HCEC 1CT (cell line): Measurements from ENCODE around the gene SPACA4.
A peak's percentile ranks its signal among the peaks of the same experiment; 100 is the strongest.
"Not testable (repeated sequence)": the region's sequence is repeated elsewhere in the genome, so short reads cannot be mapped to it uniquely, and the experiment has no call there.

Source experiments
- DNase-seq: peaks from one replicate; pipeline ENCODE4 v3.0.0-alpha.2; 2017

The SPACA4 gene, protein sequence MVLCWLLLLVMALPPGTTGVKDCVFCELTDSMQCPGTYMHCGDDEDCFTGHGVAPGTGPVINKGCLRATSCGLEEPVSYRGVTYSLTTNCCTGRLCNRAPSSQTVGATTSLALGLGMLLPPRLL

DNA sequence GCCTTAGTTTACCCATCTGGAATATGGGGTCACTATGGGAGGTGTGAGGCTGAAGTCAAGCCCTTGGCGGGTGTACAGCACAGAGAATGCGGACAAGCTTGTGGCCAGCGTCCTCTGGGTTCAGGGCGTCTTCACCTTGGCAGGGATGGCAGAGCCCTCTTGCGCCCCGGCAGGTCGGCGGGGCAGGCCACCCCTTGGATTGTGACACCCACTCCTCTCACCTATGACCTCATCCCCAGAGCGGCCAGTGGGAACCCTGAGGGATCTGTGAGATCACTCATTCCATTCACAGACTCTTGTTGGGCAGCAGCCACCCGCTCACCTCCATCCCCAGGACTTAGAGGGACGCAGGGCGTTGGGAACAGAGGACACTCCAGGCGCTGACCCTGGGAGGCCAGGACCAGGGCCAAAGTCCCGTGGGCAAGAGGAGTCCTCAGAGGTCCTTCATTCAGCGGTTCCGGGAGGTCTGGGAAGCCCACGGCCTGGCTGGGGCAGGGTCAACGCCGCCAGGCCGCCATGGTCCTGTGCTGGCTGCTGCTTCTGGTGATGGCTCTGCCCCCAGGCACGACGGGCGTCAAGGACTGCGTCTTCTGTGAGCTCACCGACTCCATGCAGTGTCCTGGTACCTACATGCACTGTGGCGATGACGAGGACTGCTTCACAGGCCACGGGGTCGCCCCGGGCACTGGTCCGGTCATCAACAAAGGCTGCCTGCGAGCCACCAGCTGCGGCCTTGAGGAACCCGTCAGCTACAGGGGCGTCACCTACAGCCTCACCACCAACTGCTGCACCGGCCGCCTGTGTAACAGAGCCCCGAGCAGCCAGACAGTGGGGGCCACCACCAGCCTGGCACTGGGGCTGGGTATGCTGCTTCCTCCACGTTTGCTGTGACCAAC lies at the start of gene SPACA4:
Gene SPACA4, plus strand, starts transcription at position 280 of the 896 bp plus-strand sequence. Its CDS starts 237 bp downstream, at position 517.
- no peak for DNase-seq

DNA sequence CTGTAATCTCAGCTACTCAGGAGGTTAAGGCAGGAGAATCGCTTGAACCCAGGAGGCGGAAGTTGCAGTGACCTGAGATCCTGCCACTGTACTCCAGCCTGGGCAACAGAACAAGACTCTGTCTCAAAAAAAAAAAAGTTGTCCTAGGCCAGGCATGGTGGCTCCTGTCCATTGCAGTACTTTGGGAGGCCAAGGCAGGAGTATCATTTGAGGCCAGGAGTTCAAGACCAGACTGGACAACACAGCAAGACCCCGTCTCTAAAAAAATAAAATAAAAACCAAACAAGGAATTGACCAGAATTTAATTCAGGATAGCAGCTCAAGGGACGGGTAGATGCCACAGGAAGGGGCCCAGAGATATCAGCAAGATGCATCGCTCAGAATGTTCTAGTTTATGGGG lies 49.7 kb upstream of the SPACA4 start:
- DNase-seq = no peak

DNA sequence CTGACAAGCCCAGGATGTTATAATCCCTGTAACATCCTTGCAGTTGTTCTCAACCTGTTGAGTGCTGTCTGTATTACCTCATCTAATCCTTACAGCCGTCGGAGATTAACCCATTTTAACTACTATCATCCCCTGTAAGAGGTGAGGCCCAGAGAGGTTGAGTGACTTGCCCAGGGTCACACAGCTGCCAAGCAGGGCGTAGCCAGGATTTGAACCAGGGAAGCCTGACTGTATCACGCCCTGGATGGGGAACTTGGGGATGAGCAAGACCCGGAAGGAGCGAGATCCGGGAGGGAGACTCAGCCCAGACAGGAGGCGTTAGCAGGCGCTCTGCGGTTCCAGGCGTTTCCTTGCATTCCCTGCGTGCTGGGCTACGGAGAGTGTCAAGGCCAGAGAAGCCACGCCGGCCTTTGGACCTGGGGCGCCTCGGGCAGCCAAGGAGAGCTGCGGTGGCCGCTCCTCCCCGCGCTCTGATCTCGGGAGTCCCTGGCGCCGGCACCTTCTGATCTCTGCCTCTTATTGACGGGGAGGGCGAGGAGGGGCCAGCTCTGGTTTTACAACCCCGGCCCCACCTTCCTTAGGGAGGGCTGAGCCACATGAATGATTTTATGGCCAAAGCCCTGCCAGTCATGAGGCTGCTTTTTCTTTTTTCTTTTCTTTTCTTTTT lies 48.4 kb upstream of the SPACA4 start:
- peak; percentile 77 for DNase-seq

DNA sequence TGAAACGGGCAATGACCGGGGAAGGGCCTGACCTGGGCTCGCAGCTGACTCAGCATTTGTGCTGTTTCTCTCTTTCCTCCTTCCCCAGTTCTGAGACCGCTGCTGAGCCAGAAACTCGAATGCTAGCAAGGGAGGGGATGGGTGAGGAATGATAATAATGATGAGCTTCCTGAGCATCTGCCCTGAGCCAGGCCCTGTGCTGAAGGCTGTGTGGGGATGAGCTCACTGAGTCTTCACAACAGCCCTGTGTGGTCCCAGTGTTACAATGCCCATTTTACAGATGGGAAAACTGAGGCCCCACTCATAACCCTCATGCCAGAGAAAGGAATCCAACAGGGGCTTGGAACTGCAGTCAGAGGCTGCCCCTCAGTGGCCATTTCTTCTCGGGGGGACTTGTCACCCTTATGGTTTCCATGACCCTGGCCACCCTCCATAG lies 46.4 kb upstream of the SPACA4 start:
- DNase-seq = no peak

DNA sequence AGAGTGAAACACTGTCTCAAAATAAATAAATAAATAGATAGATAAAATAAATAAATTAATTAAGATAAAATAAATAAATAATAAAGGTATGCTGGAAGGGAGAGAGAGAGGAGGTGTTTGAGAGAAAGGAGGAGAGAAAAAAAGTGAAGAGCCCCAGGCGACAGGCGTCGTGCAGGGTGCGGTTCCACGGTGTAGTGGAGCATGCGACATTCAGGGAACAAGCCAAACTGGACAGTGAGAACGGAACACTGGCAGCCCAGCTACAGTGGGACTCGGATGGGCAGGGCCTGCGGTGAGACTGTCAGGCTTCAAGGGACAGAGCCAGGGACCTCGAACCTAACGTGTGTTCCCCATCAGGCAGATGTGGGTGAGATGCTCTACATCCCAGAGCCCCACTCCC lies 45.1 kb upstream of the SPACA4 start:
- no peak for DNase-seq

DNA sequence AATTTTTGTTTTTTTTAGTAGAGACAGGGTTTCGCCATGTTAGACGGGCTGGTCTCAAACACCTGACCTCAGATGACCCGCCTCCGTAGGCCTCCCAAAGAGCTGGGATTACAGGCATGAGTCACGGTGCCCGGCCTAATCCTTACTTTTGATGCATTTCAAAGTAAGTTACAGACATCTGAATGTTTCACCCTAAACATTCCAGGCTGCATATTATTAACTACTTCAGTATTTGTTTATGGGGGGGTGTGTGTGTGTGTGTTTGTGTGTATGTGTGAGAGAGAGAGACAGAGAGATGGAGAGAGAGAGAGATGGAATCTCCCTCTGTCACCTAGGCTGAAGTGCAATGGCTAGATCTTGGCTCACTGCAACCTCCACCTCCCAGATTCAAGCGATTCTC lies 41.5 kb upstream of the SPACA4 start:
- DNase-seq = peak; percentile 92

DNA sequence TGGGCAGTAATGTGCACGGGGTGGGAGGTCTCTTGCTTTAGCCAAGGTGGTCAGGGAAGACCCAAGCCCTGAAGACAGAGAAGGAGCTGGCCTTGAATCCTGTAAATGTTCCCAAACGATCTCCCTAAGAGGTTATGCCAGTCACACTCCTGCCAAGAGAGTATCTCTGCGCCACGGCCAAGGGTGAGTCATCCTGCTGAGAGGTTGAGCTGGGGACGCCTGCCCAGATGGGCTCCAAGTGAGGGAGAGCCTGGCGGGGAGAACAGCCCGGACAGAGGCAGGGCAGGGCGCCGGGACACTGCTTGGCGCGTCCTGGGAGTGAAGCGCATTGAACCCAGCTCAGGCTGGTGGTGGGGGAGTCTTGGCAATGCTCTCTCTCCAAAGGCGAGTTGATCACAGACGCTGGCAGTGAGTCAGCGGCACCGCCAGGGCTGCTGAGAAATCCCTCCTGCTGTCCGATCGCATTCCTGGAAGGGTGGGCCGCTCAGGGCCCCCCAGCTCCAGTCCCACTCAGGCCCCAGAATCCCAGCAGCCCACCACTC lies 38.1 kb upstream of the SPACA4 start:
- peak; percentile 87 for DNase-seq

DNA sequence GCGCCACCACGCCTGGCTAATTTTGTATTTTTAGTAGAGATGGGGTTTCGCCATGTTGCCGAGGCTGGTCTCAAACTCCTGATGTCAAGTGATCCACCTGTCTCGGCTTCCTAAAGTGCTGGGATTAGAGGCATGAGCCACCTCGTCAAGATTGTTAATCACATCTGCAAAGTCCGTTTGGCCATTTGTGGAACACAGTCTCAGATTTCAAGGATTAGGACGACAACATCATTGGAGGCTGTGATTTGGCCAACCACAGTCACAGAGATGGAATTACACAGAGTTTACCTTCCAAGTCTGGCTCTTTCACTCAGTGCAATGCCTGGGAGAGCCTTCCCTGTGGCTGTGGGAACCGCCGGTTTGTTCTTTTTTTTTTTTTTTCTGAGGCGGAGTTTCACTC lies 36.7 kb upstream of the SPACA4 start:
- DNase-seq = peak; percentile 47

DNA sequence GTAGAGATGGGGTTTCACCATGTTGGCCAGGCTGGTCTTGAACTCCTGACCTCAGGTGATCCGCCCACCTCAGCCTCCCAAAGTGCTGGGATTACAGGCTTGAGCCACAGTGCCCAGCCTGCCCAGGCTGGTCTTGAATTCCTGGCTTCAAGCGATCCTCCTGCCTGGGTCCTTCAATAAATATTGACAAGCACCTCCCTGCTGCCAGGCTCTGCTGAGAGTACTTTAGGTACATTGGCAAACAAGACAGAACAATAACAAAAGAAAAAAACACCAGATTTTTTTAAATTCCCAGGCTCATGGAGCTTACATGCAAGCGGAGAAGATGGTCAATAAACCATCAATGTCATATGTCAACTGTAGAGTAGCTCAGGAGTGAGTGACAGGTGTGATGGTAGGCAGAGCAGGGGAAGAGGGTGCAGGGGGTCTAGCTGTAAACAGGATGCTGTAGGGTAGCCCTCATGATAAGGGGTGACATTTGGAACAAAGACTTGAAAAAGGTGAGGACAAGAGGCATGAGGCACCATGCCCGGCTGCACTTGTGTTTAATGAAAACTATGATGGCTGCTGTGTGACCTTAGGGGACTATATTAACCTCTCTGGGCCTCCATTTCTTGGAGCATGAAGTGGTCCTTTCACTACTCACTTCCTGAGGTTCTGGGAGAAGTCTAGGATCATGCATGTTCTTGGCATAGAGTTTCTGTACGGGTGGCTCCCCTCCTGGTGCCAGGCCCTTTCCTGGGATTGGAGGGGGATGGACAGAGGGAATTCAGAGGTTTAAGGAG lies 35.0 kb upstream of the SPACA4 start:
- no peak for DNase-seq

DNA sequence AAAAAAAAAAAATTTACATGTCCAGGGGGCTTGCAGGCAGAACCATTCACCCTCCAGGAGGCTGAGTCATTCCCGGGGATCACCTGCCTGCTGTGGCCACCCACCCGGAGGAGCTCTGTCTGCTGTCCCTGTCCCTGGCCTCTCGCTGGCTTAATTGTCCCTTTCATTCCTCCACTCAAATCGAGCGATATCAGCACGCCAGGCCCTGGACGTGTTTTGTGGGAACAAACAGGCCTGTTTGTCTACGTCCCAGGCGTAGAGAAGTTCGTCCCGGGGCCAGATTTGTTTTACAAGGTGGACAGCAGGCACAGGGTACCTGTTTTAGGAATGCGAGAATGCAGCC lies 33.4 kb upstream of the SPACA4 start:
- DNase-seq = no peak

DNA sequence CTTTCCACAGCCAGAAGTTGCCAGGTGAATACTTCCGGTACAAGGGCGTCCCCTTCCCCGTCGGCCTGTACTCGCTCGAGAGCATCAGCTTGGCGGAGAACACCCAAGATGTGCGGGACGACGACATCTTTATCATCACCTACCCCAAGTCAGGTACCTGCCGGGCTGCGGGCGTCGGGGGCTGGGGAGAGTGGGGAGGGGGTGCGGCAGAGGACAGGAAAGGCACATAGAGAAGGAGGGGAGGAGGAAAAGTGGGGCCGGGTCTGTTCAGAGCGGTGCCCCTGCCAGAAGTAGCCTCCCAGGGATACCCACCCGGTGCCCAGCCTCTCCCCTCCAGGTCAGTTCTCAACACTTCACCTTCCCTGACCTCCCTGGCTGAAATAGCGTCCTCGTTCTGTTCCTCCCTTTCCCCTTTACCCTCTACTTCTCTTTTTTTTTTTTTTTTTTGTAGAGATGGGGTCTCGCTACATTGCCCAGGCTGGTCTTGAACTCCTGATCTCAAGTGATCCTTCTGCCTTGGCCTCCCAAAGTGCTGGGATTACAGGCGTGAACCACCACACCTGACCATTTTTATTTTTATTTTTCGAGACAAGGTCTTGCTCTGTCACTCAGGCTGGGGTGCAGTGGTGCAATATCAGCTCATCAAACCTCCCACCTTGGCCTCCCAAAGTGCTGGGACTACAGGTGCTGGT lies 30.5 kb upstream of the SPACA4 start:
- no peak for DNase-seq

DNA sequence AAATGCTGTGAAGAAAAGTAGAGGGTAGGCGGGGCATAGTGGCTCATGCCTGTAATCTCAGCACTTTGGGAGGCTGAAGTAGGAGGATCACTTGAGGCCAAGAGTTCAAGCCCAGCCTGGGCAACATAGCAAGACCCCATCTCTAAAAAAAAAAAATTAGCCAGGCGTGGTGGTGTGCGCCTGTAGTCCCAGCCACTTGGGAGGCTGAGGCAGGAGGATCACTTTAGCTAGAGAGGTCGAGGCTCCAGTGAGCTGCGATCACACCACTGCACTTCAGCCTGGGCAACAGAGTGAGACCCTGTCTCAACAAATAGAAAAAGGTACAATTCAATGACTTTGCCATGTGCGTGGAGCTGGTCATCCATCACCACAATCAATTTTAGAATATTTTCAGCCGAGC lies 28.6 kb upstream of the SPACA4 start:
- DNase-seq = not testable (repeated sequence)

DNA sequence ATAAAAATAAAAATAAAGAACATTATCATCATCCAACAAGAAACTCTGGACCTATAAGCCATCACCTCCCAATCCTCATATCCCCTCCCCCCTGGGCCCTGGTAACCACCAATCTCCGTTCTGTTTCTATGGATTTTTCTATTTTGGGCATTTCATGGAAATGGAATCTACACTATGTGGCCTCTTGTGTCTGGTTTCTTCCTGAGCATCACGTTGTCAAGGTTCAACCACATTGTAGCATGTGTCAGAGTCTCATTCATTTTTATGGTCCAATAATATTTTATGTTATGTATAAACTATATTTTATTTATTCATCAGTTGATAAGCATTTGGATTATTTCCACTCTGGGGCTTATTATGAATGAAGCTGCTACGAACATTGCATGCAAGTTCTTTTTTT lies 27.7 kb upstream of the SPACA4 start:
- DNase-seq = peak; percentile 17

DNA sequence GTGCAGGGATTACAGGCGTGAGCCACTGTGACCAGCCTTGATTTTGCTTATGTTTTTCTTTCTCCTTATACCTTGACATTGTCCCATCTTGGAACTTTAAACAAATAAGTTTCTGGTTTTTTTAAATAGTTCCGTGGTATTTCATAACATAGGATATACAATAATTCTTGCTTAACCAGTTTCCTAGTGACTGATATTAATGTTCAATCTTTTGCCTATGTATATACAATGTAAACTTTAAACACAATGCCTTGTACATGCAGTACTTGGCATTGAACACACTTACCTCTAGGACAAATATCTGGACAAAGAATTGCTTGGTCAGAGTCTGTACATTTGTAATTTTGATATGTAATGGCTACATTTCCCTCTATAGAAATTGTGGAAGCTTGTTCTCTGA lies 24.4 kb upstream of the SPACA4 start:
- no peak for DNase-seq

DNA sequence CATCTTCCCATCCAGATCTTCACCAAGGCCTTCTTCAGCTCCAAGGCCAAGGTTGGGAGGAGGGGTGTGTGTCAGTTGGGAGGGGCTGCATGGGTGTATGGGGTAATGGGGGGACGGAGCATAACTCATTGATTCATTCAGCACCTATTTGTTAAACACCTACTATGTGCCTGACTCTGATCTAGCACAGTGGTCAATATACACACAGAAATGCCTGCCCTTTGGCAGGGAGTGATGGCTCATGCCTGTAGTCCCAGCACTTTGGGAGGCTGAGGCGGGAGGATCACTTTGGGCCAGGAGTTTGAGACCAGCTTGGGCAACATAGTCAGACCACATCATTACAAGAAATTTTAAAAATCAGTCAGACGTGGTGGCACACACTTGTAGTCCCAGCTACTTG lies 19.2 kb upstream of the SPACA4 start:
- no peak for DNase-seq

DNA sequence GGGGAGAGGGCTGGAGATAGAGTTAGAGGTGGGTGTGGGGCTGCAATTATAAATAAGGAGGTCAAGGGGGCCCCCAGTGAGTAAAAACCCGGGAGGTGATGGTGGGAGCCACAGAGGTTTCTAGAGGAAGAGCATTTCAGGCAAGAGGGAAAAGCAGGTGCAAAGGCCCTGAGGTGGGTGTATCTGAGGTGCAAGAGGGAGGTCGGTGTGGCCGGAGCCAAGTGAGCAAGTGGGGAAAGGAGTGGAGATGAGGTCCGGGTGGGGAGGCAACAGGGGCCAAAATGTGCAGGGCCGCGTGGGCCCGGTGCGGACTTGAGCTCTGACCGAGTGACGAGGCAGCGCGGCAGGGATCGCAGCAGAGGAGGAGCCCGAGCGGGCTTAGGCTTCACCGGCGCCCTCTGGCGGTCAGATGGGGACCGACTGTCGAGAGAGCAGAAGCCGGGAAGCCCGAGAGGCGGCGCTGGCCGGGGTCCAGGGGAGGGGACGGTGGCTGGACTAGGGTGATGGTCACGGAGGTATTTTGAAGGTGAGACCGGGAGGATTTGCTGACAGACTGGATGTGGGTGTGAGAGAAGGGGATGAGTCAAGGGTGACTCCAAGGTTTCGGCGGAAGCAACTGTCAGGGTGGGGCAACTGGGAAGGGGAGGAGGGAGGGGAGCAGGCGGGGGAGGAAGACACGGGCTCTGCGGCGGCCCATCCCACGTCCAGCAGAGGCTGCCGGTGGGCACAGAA lies 17.7 kb upstream of the SPACA4 start:
- peak; percentile 59 for DNase-seq

DNA sequence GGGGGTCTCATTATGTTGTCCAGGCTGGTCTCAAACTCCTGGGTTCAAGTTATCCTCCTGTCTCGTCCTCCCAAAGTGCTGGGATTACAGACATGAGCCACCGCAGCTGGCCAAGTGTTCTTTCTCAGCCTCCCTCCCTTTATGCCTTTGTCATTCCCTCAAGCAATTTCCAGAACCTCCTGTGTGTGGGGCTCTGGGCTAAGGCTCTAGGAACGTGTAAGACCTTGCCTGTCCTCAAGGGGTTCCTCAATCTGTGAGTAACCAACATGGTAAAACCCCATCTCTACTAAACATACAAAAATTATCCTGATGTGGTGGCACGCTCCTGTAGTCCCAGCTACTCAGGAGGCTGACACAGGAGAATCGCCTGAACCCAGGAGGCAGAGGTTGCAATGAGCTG lies 15.5 kb upstream of the SPACA4 start:
- peak; percentile 28 for DNase-seq

DNA sequence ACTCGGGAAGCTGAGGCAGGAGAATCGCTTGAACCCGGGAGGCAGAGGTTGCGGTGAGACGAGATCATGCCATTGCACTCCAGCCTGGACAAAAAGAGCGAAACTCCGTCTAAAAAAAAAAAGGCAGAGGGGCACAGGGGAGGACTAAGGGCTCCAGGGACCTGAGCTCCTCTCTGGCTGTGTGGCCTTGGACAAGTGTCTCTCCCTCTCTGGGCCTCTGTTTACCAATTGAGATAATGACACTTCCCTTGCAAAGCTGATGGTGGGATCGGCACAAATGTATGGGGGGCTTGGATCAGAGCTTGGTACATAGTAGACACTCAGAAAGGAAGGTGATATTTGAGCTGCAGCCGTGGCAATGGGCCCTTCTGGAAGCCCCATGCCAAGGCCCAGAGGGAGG lies 11.4 kb upstream of the SPACA4 start:
- no peak for DNase-seq

DNA sequence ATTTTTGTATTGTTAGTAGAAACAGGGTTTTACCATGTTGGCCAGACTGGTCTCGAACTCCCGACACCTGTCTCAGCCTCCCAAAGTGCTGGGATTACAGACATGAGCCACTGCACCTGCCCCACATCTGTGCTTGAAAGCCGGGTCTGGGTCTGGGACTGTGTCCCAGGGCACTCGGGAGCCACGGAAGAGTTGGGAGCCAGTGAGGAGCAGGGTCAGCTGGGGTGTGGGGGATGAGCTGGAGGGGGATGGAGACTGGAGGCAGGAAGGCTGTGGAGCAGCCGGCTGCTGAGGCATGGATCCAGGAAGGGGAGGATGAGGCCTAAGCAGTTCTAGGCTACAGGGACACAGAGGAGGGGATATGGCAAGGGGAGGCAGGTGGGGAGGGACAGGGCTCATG lies 10.7 kb upstream of the SPACA4 start:
- DNase-seq = no peak

DNA sequence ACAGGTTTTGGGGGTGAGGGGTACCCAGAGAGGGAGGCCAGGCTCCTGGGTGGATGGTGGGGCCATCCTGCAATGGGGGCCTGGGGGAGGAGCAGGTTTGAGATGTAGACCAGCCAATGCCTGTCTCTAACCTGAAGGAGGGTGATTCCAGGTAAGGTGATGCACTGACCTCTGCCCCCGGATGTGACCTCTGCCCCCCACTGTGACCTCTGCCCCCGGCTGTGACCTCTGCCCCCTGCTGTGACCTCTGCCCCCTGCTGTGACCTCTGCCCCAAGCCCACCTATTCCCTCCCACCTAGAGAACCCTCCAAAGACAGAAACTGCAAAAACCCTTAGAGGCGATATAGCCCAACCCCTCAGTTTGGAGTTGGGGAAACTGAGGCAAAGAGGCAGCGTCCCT lies 10.3 kb upstream of the SPACA4 start:
- no peak for DNase-seq

DNA sequence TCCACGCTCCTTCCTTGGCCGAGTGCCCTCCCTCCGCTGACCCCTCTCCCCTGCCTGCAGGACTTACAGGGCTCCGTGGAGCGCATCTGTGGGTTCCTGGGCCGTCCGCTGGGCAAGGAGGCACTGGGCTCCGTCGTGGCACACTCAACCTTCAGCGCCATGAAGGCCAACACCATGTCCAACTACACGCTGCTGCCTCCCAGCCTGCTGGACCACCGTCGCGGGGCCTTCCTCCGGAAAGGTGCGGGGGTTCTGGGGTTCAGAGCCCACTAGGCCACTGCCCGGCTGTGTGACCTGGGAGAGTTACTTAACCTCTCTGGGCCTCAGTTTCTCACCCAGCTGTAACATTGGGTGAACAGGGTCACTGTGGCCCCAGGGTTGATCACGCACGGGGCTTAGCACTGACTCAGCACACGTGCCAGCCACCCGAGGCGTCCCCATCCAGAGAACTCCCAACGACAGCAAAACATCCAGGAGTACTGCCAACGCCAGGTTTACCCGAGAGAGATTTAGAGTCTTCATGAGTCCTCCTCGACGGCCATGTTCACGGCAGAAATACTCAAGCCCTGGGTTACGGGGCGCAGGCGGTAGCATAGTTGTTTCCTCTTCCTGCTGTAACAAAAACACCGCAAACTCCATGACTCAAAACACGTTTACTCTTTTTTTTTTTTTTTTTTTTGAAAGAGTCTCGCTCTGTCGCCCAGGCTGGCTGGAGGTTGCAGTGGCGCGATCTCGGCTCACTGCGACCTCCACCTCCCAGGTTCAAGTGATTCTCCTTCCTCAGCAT lies 9.7 kb upstream of the SPACA4 start:
- no peak for DNase-seq
